Endothelial cell of umbilical vein (primary cell): ENCODE measurements around the gene PKDREJ. TPM values are rescaled to one million over a fixed set of nuclear protein-coding genes. Genes with fewer than 3 reads are reported as not detected.

ENCODE experiments used
- BruUV-seq: library from RNA; stranded (reverse); fragments of 400-500 nt; replicated peaks from 2 replicates; lab custom pipeline; 2021; lab: Mats Ljungman, UMichigan
- CTCF ChIA-PET: fragments of 300-600, 350-600 bp; sonication (Branson Sonifier 250); formaldehyde crosslinking; loops from one replicate; lab custom pipeline; 2021; ENCODE audit warnings: antibody characterized with exemption, inconsistent platforms; lab: Charles Lee
- POLR2A ChIA-PET: fragments of 300-600, 350-600 bp; sonication (Branson Sonifier 250); formaldehyde crosslinking; loops from one replicate; lab custom pipeline; 2021; ENCODE audit warnings: antibody characterized with exemption, inconsistent platforms; lab: Charles Lee
- DNase-seq: peaks from one replicate; pipeline ENCODE4 v3.0.0-alpha.2; 2011; ENCODE audit warnings: low read depth, low spot score
- FAIRE-seq: peaks from 2 replicates; lab custom pipeline; 2011; peaks lifted over from hg19 to GRCh38; lab: Jason Lieb, UNC
- H2AFZ ChIP-seq: 2 replicates; pipeline ENCODE4 v1.6.0; 2012; ENCODE audit warnings: low read depth, low read length, control low read depth, inconsistent platforms
- H3K27ac ChIP-seq: 2 replicates; pipeline ENCODE4 v1.5.1; 2011; ENCODE audit warnings: low read depth, mild to moderate bottlenecking, control low read depth, low read length, moderate library complexity; ENCODE audit not compliant: insufficient read depth
- H3K27me3 ChIP-seq, 2 experiments: 2 replicates each; pipeline versions ENCODE4 v1.6.0 to v1.6.1; 2011; ENCODE audit warnings: low read length in 2 of 2, mixed read lengths in 1 of 2; ENCODE audit not compliant: control insufficient read depth in 2 of 2, insufficient read depth in 2 of 2
- H3K36me3 ChIP-seq, 2 experiments: 2 replicates in 1 of 2; 3 replicates in 1 of 2; pipeline ENCODE4 v1.5.1; 2011; ENCODE audit warnings: low read length in 2 of 2, mild to moderate bottlenecking in 1 of 2, moderate library complexity in 1 of 2; ENCODE audit not compliant: control insufficient read depth in 2 of 2, insufficient read depth in 2 of 2; ENCODE audit errors: extremely low read depth in 1 of 2
- H3K4me1 ChIP-seq: 3 replicates; pipeline ENCODE4 v1.5.1; 2011; ENCODE audit warnings: mild to moderate bottlenecking, low read length; ENCODE audit not compliant: control insufficient read depth, insufficient read depth; ENCODE audit errors: extremely low read depth
- H3K4me2 ChIP-seq: 2 replicates; pipeline ENCODE4 v1.6.1; 2011; ENCODE audit warnings: low read length, control low read depth, mixed read lengths; ENCODE audit not compliant: insufficient read depth
- H3K4me3 ChIP-seq, 3 experiments: fragments of 200-600 bp in 1 of 3; sonication (generic), shearing (Covaris generic) in 1 of 3; replicated peaks in 1 of 3; 2 replicates each; pipeline ENCODE4 v1.5.1; 2011 to 2016; ENCODE audit warnings: control low read depth in 3 of 3, low read length in 3 of 3, mild to moderate bottlenecking in 2 of 3, inconsistent platforms in 1 of 3, low read depth in 1 of 3, moderate library complexity in 1 of 3; ENCODE audit not compliant: insufficient read depth in 1 of 3
- H3K79me2 ChIP-seq: 2 replicates; pipeline ENCODE4 v1.6.0; 2012; ENCODE audit warnings: low read length, inconsistent platforms; ENCODE audit not compliant: control insufficient read depth, insufficient read depth
- H3K9ac ChIP-seq: replicated peaks from 2 replicates; pipeline ENCODE3; 2011; ENCODE audit warnings: low read length, control low read depth; ENCODE audit not compliant: insufficient read depth; ENCODE audit errors: extremely low read depth
- H3K9me1 ChIP-seq: replicated peaks from 3 replicates; pipeline ENCODE4 v1.6.0; 2011; ENCODE audit warnings: mild to moderate bottlenecking, low read length; ENCODE audit not compliant: control insufficient read depth, insufficient read depth; ENCODE audit errors: extremely low read depth
- H3K9me3 ChIP-seq: replicated peaks from 2 replicates; pipeline ENCODE4 v1.5.1; 2012; ENCODE audit warnings: low read length, inconsistent platforms; ENCODE audit not compliant: control insufficient read depth, insufficient read depth
- H4K20me1 ChIP-seq: replicated peaks from 2 replicates; pipeline ENCODE3; 2011; ENCODE audit warnings: mild to moderate bottlenecking, low read length; ENCODE audit not compliant: control insufficient read depth, insufficient read depth; ENCODE audit errors: extremely low read depth
- EZH2 ChIP-seq: IDR thresholded peaks from 2 replicates; pipeline ENCODE4 v1.6.1; 2012; ENCODE audit warnings: borderline replicate concordance, low read depth, mild to moderate bottlenecking, moderate library complexity, low read length, inconsistent platforms; ENCODE audit not compliant: severe bottlenecking
- FOS ChIP-seq: IDR thresholded peaks from 2 replicates; pipeline ENCODE4 v1.6.1; 2011; ENCODE audit warnings: mild to moderate bottlenecking, low read length, moderate library complexity, borderline replicate concordance; ENCODE audit not compliant: insufficient read depth
- GATA2 ChIP-seq: IDR thresholded peaks from 2 replicates; pipeline ENCODE4 v1.7.0; 2011; ENCODE audit warnings: low read depth, mild to moderate bottlenecking, moderate library complexity, mixed read lengths, low read length; ENCODE audit not compliant: insufficient read length, insufficient read depth
- JUN ChIP-seq: IDR thresholded peaks from 2 replicates; pipeline ENCODE4 v1.6.1; 2011; ENCODE audit warnings: borderline replicate concordance, low read depth; ENCODE audit not compliant: insufficient read length, insufficient read depth
- MYC ChIP-seq: IDR thresholded peaks from one replicate; pipeline ENCODE4 v1.6.1; 2011; ENCODE audit warnings: mild to moderate bottlenecking, low read depth, low read length
- POLR2A ChIP-seq: IDR thresholded peaks from 2 replicates; pipeline ENCODE4 v1.6.1; 2012; ENCODE audit warnings: low read depth, mild to moderate bottlenecking, control low read depth, low read length
- POLR2AphosphoS5 ChIP-seq: IDR thresholded peaks from 2 replicates; pipeline ENCODE4 v1.6.1; 2012; ENCODE audit warnings: low read depth, mild to moderate bottlenecking, control low read depth, low read length, moderate library complexity; ENCODE audit not compliant: insufficient read depth
- dilution Hi-C: fragments of 300-500 bp; cut with MboI; formaldehyde crosslinking; loops from one replicate; pipeline ENCODE4 v1.15.0; 2019; ENCODE audit warnings: low sequenced_read_pairs; ENCODE audit not compliant: extremely low pct_ligation_motif_present
- intact Hi-C: fragments of 100-400 bp; cut with micrococcal nuclease; formaldehyde crosslinking; loops from one replicate; pipeline ENCODE4 v1.10.0; 2022
- polyA plus RNA-seq, 4 experiments: library from polyadenylated mRNA; depleted of rRNA in 3 of 4; stranded (reverse) in 3 of 4; unstranded in 1 of 4; fragments of >200 nt; gene quantifications; 2 replicates each; pipeline versions ENCODE4 v1.2.1 to v1.2.3, GENCODE V29; 2011 to 2012; ENCODE audit warnings: missing spikeins in 1 of 4
- total RNA-seq: library from RNA; stranded (reverse); gene quantifications from 2 replicates; pipeline ENCODE4 v1.2.3, GENCODE V29; 2021
- TF ChIP-seq, protein P1 (sequence below): IDR thresholded peaks from 2 replicates; pipeline ENCODE4 v1.6.1; 2011; ENCODE audit not compliant: insufficient read depth, insufficient read length
- TF ChIP-seq, protein P2 (sequence below), 2 donors: IDR thresholded peaks; 1 replicate in 1 of 2; 2 replicates in 1 of 2; pipeline ENCODE4 v1.5.1; 2011; ENCODE audit warnings: low read length in 2 of 2, mild to moderate bottlenecking in 2 of 2, moderate library complexity in 2 of 2, control low read depth in 1 of 2, inconsistent platforms in 1 of 2, low read depth in 1 of 2; ENCODE audit not compliant: insufficient read depth in 1 of 2; ENCODE audit errors: extremely low read depth in 1 of 2

Gene PKDREJ
- total and polyA plus RNA-seq, 2 donors (not counting 3 experiments of a cell fraction or from before 2014, with no cell fraction given): not detected

DNA sequence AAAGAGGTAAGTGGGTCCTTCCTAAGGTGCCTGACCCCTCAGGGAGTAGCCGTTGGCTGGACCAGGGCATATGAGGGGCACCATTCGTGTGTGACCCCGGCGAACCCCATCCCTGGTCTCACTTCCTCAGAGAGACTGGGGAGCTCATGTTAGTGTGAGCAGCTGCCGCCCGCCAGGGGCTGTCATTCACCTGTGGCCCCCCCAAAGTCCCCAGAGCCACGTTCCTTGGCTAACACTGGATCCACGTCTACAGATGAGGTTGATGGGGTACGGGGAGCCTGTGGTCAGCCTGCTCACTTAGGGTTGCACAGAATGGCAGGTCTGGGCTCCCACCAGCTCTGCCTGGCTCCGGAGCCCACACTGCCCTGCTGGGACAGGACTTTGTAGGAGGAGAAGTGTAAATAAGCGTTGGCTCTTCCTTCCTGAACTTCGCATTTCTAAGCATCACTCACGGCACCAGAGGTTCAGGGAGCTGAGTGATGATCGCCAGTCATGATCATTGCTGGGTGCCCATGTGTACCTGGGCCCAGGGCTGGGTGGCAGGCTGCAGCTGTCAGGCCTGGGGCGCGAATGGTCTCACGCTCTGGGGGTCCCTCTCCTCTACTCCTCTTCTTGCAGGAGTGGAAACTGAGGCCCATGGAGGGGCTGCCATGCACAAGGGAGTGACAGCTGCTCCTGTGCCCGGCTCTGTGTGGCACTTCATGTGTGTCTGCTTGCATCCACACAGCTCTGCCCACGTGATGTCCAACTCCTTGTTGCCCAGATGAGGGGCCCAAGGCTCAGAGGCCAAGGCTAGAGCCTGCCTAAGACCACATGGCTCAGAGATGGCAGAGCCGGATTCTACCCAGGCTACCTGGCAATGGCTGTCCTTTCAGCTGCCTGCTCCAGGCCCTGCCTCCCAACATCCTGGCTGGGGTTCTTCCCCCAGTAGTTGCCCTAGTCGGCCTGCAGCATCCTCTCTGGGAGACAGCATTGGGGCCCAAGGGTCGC is 15.8 kb upstream of the PKDREJ start:
- dilution Hi-C loops (no loop called here), intact Hi-C loops (no loop called here)
- no peaks in the 10 kb centered on the region for H4K20me1 ChIP-seq
- no peak overlapping the region for H3K27ac ChIP-seq
- BruUV-seq: no TSS peak
- ChIA-PET POLR2A (no interaction called here), CTCF (no interaction called here)
- no peaks in the 10 kb centered on the region for H3K9me1 ChIP-seq
- no peaks in the 10 kb centered on the region for H3K9me3 ChIP-seq
- H3K27me3 ChIP-seq: no peaks in the 10 kb centered on the region
- no peaks in the 10 kb centered on the region for H3K4me1 ChIP-seq
- peaks cover 14 to 42% of the 10 kb centered on the region in 2 experiments for H3K36me3 ChIP-seq
- H3K4me3 ChIP-seq: no peak overlapping the region
- no peak overlapping the region for H2AFZ ChIP-seq
- no peak overlapping the region for H3K9ac ChIP-seq
- DNase-seq: no peak
- no peaks in the 10 kb centered on the region for H3K79me2 ChIP-seq
- H3K4me2 ChIP-seq: no peak overlapping the region
- no peak for TF ChIP-seq GATA2
- no peak for TF ChIP-seq JUN
- TF ChIP-seq, protein P1, sequence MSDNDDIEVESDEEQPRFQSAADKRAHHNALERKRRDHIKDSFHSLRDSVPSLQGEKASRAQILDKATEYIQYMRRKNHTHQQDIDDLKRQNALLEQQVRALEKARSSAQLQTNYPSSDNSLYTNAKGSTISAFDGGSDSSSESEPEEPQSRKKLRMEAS: no peak
- no peak for TF ChIP-seq MYC
- TF ChIP-seq POLR2AphosphoS5: no peak
- TF ChIP-seq POLR2A: no peak
- TF ChIP-seq, protein P2, sequence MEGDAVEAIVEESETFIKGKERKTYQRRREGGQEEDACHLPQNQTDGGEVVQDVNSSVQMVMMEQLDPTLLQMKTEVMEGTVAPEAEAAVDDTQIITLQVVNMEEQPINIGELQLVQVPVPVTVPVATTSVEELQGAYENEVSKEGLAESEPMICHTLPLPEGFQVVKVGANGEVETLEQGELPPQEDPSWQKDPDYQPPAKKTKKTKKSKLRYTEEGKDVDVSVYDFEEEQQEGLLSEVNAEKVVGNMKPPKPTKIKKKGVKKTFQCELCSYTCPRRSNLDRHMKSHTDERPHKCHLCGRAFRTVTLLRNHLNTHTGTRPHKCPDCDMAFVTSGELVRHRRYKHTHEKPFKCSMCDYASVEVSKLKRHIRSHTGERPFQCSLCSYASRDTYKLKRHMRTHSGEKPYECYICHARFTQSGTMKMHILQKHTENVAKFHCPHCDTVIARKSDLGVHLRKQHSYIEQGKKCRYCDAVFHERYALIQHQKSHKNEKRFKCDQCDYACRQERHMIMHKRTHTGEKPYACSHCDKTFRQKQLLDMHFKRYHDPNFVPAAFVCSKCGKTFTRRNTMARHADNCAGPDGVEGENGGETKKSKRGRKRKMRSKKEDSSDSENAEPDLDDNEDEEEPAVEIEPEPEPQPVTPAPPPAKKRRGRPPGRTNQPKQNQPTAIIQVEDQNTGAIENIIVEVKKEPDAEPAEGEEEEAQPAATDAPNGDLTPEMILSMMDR (IDR thresholded peaks at IDR 0.05; ENCODE audit: extremely low read depth in 1 of 2, insufficient read depth in 1 of 2, low read depth in 1 of 2, low read length in 2 of 2): no peak
- TF ChIP-seq FOS: no peak
- no peak for TF ChIP-seq EZH2
- FAIRE-seq: no peak
